ENCODE results near the gene ABCG5. TPM values are rescaled to one million over a fixed set of nuclear protein-coding genes. Genes with fewer than 3 reads are reported as not detected.

The ABCG5 gene
- polyA plus RNA-seq, 10 donors: 0.08 to 0.13 (median 0.08) TPM; not detected in 7

Other genes with a start within 250 kb of the ABCG5 start
- 10 to 100 TPM; 16.2 to 24.7 (median 18.2) TPM for gene THADA, start 242.8 kb downstream of the ABCG5 start, polyA plus RNA-seq (ENCODE audit: insufficient read length in 10 of 10)
- 10 to 100 TPM in 3 of 10 donors, 1 to 10 TPM in 7; 4.4 to 21.3 (median 6.8) TPM for gene PLEKHH2, start 201.6 kb downstream of the ABCG5 start, polyA plus RNA-seq (ENCODE audit: insufficient read length in 10 of 10)
- 1 to 10 TPM in 7 of 10 donors, under 1 TPM in 3; 0.70 to 1.9 (median 1.3) TPM for gene C1GALT1C1L, start 162.4 kb downstream of the ABCG5 start, polyA plus RNA-seq (ENCODE audit: insufficient read length in 10 of 10)
- 10 to 100 TPM; 16.3 to 30.8 (median 18.8) TPM for gene DYNC2LI1, start 64.8 kb downstream of the ABCG5 start, polyA plus RNA-seq (ENCODE audit: insufficient read length in 10 of 10)
- gene ABCG8, start 132 bp upstream of the ABCG5 start, polyA plus RNA-seq (ENCODE audit: insufficient read length in 10 of 10): under 1 TPM in 8 of 10 donors, not detected in 2; 0.04 to 0.12 (median 0.04) TPM
- 100 to 1,000 TPM in 1 of 10 donors, 10 to 100 TPM in 9; 60.1 to 100 (median 77.8) TPM for gene LRPPRC, start 157.2 kb upstream of the ABCG5 start, polyA plus RNA-seq (ENCODE audit: insufficient read length in 10 of 10)

All from muscle of back (tissue), 10 donors.